Medulla oblongata (tissue), 1 donor: ENCODE measurements around the gene TOMM7.
"Not testable (repeated sequence)": the region's sequence is repeated elsewhere in the genome, so short reads cannot be mapped to it uniquely, and the experiment has no call there.

ENCODE experiments used
- DNase-seq: peaks from one replicate; pipeline ENCODE4 v3.0.0-alpha.2; 2015; ENCODE audit errors: extremely low spot score

The TOMM7 gene

DNA sequence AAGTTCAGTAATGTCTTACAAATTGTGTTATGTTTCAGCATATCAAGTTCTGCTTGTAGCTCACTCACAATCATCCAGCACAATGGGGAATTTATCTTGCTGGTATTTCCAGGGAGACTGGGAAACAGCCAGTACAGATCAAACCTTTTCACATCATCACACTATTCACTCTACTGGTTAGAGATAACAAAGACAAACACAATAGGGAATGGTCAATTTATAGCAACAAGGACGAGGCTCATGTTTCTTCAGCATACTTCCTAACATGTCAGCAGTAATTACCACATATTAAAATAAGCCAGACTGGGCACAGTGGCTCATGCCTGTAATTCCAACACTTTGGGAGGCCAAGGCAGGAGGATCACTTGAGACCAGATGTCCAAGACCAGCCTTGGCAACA, 38.3 kb downstream of the TOMM7 start:
- DNase-seq: no peak

DNA sequence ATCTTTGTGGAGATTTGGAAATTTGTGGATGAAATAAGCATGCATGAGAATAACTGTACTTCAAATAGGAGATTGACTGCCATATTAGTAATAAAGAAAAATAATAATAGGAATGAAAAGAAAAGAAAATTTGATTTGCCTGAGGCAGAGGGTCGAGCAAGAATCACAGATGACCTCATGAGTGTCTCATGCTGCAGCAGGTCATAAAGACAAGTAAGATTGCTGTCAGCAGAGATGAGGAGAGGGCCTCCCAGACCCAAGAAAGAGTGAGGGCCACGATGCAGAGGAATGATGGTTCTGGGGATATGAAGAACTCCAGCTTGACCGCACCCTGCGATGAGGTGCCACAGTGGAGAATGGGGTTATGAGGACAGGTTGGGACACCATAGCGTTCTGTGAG, 39.2 kb downstream of the TOMM7 start:
- DNase-seq: no peak

DNA sequence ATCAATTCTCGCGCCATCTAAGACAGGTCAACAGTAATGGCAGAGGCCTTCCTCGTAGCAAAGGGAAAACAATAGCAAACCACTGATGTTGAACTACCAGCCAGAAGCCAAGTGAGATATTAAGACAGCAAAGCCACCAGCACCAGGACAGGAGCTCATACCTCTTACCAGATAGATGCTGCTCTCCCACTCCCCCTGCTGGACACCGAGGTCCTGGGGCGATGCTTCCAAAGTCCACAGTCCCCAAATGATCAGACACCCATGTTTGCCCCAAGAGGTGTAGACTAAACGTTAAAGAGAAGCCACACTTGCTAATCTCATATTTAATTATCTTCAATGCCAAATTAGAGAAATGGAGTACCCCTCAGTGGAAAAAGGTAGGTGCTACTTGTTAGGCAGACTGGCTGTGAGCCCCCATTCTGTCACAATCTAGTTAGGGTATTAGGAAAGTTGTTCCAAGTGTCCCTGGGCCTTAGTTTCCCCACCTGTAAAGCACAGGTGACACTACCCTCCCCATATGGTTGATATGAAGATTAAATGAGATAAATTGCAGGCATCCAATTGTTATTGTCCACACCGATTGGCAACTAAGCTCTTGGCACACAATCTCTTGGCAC, 39.9 kb downstream of the TOMM7 start:
- peak; percentile 53 for DNase-seq

DNA sequence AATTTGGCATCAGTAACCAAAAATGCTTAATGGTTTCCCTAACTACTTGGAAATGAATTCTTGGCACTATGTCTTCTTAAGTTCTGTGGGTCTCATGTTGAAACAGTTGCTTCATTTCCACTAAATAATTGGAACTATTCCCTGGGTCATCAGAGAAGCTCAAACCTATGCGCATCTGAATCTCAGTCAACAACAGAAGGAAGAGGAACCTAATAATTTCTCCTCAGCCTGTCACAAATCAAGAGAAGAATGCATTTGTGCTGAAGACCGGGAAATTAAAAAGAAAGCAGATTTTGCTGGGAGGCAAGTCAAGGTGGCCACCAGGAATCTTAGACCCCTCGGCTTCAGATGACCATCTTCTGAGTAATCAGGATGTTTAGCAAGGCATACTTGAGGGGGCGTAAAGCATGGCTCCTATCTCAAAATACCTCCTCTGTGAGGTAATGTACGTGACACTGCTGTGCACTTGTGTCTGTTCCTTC, 41.4 kb downstream of the TOMM7 start:
- no peak for DNase-seq

DNA sequence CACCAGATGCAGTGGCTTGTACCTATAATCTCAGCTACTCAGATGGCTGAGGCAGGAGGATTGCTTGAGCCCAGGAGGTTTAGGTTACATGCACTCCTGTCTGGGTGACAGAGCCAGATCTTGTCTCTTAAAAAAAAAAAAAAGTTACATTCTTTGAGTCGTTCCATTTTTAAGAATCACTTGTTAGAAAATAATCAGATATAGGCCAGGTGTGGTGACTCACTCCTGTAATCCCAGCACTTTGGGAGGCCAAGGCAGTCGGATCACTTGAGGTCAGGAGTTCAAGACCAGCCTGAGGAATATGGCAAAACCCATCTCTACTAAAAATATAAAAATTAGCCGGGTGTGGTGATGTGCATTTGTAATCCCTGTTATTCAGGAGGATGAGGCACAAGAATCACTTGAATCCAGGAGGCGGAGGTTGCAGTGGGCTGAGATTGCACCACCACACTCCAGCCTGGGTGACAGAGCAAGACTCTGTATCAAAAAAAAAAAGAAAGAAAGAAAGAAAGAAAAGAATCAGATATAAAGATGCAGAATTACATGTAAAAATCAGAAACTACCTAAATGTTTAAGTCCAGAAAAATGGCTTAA, 42.8 kb downstream of the TOMM7 start:
- not testable (repeated sequence) for DNase-seq

DNA sequence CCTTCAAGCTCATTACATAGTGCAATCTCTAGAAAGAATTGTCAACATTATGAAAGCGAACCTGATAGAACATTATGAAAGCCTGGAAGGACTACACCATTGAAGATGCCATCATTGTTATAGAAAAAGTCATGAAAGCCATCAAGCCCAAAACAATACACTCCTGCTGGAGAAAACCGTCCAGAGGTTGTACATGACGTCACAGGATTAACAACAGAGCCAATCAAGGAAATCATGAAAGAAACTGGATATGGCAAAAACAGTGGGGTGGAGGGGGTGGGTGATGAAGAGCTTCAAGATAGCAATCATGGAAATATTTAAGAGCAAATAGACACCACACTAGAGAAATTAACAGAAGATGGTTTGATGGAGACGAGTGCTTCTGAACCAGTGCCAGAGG, 45.7 kb downstream of the TOMM7 start:
- no peak for DNase-seq

DNA sequence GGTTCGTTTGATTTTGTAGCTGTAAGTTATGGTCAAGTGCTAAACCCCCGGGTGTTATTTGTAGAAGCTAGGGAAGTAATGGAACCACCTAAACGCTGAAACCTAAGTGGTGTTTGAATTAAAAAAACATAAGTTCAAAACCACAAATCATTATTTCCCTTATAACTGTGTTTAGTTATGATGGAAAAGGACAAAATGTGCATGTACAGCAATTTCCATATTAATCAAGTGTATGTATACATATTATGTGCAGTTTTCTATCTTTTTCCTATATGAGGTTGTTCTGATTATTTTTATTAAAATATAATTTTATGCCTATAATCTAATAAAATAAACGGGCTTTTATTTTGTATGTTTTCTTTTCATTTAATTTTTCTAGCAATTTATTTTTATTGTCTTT, 49.8 kb downstream of the TOMM7 start:
- no peak for DNase-seq

DNA sequence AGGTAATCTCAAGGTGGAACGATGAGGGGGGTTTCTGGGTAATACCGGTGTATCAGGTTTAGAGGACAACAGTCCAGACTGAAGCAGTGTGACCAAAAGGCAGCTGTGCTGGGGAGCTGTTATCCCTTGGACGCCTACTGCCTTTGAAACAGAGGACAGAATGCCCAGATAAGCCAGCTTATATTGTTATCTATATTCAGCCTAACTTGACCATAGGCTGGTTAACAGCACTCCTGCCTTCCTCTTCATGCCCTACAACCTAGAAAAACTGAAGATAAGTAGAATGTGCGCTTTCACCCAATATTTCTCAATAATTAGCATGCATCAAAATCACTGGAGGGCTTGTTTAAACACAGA, 50.8 kb downstream of the TOMM7 start:
- no peak for DNase-seq

DNA sequence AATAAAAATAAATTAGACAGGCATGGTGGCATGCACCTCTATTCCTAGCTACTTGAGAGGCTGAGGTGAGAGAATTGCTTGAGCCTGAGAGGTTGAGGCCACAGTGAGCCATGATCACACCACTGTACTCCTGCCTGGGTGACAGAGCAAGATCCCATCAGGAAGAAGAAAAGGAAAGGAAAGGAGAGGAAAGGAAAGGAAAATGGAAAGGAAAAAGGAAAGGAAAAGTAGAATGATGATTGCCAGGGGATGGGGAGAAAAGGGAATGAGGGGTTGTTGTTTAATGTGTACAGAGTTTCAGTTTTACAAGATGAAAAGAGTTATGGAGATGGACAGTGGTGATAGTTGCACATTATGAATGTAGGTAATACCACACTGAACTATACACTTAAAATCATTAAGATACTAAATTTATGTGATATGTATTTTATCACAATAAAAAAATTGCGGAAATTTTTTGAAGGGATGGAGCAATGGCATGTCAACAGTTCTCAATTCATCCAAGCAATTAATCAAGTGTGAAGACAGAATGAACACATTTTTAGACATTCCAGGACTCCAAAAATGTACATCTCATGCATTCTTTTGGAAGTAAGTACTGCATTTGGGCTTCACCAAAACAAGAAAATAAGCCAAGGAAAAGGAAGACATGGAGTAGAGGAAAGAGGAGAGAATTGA, 51.3 kb downstream of the TOMM7 start:
- DNase-seq: no peak

DNA sequence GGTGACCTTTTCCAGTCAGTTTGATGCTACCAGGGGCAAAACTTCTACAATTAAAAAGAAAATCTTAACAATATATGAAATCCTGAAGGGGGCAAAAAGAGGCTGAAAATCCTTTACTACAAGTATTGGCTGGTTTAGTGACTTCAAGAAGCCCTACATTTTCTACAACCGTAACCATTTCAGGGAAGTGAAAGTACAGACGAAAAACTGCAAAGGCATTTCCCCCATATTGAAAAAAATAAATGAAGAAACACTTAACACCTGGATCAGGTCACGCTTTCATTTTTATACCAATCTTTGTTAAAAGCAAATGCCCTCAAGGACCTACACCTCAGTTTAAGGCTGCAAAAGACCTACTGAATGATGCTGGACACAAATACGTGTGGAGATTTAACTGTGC, 57.0 kb downstream of the TOMM7 start:
- DNase-seq: no peak
